ENCODE measurements around the gene VOPP1.
"Not testable (repeated sequence)": the region's sequence is repeated elsewhere in the genome, so short reads cannot be mapped to it uniquely, and the experiment has no call there.

GRCh38 chr7:55609726-55610125, 37.4 kb upstream of the VOPP1 start:
- not testable (repeated sequence) for TF ChIP-seq CTCF, MAX (IDR thresholded peaks at IDR 0.05; ENCODE audit: low read depth, low read length)

All from NB4 (cell line).